GM19023 (cell line): Measurements from ENCODE around the gene CREB5.
"Not testable (repeated sequence)": the region's sequence is repeated elsewhere in the genome, so short reads cannot be mapped to it uniquely, and the experiment has no call there.

Experiments used
- ATAC-seq: cut with Tn5 transposase; IDR thresholded peaks from one replicate; pipeline ENCODE4 v1.9.1; 2021; ENCODE audit warnings: mild to moderate bottlenecking, moderate library complexity; ENCODE audit not compliant: unreplicated experiment

Gene CREB5

DNA sequence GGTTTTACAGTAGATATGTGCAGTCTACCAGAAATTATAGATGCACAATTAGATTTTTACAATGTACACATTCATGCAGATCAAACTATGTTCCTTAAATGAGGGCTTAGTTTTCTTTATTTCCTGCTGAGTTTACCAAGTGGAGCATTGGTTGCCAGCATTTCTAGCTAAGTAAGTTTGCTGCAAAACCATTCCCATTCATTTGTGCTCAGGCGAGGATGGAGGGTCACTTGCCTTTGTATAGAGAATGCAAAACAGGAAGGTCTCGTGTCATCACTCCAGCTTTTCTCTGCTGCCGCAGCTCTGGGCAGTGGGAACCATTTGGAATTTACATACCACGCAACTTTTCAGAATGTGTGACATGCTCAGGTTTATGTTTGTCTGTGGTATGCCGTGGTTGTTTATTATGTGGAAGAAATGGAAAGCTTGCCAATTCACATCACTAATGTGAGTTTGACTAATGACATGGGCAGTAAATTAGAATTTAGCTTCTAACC lies 347.2 kb downstream of the CREB5 start:
- no peak for ATAC-seq

DNA sequence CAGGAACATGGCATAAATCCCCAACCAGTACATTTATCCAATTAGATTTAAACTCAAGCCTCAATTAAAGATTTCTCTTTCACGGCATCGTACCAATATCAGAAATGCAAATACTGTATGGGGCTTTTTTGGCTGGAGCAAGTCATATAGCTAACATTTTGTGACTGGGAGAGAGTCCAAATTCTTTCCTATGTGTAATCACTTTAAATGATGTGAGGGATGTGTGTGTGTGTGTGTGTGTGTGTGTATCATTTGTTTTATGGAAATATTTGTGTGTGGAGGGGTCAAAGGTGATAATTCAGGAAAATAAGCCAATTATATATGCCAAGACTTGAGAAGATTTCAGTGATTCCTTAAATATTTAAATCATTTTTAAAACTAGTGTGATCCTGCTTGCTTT lies 349.2 kb downstream of the CREB5 start:
- ATAC-seq = no peak

DNA sequence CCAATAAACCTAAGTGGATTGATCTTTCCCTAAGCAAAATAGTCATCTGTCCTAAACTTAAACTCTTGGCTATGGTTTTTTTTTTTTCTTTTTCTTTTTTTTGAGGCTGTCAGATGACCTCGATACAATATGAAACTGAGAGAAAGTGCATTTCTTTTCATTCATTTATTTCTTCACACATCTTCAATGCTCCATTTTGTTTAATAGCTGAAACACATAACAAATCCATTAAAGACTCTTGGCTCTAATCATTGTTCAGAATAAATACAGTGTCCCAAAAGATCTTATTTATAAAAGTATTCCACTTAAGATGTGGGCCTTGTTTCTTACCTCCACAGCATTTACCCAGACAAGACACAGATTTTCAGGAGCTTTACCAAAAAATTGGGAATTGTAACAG lies 350.3 kb downstream of the CREB5 start:
- ATAC-seq = no peak

DNA sequence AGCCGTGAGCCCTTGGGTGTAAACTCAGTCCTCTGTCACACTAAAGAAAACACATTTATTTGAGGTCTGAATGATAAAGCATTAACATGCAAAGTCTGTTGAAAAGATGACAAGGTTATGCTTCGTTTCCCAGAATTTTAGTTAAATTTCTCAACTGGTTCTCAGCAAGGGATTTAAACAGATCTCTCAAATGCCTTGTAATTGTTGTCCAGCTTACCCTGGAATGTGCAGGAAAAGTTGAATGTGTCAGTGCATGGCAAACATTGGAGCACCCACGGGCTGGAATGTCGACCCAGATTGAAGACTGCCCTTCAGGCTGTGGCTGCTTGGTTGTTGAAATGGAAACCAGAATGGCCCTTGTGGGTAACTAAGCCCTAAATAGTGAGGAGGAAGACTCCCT lies 354.0 kb downstream of the CREB5 start:
- no peak for ATAC-seq

DNA sequence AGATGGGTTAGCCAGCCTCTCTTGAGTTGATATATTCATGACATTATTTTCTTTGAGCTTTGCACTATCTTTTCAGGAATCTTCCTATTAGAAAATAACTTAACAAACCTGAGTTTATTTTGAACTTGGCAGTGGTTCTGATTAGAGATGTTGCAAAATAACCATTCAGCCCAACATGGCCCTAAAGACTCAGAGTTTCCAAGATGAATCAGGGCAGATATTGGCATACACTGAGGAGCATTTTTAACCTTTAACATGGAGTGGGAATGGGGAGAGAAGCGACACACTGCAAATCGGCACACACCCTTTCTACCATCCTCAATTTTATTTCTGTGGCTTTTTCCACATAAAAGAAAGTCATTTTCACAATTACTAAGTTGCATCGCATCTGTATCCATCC lies 355.0 kb downstream of the CREB5 start:
- ATAC-seq = no peak

DNA sequence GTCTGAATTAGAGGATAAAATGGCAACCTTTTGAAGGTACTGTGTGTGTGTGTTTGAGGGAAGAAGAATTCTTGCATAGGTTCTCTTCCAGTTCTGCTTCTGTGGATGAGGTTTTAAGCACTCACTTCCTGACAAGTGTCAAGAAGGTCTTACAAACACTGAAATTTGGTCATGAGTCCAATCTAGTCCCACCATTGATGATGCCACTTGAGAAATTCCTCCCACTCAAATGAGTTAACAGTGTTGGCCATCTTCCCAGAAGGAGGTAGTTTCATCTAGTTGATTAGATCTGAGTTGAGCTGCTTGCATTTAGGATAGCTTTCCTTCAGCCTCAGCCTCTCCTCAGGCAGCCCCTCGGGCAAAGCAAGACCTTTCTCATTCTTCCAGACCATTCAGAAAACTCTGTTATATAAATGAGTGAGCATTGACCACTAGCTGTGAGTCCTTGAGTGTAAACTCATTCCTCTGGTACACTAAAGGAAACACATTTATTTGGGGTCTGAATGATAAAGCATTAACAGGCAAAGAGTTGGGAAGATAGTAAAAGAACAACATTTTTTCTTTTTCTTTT lies 356.3 kb downstream of the CREB5 start:
- no peak for ATAC-seq

DNA sequence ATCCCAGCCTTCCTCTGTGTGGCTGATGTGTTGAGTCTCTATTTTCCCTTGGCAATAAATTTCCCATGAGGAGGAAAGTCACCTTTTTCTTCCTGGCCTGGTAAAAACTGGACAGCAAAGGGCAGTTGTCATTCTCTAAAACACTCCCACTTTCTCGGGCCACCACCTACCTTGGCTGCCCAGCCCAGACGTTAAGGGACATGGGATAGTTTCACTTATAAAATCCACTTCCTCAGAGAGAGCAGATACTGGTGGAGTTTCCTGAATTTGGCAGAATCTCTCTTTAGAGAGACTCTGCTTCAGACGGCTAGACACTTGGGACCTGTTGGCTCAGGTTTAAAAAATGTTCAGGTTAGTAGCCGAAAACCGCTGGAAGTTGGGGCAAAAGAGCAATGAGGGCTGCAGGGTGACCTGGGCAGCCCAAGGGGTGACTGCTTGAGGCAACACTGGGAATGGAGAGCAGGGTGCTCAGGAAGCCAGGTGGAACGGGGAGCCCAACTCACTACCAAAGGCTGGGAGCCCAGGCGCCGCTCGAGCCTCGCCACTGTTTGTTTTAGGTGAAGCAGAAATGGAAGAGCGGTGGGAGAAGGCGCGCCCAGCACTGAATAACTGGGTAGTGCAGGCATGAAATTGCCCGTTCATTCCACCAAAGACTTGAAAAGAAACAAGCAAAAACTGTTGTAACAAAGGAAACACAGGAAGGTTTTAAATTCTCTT lies 359.7 kb downstream of the CREB5 start:
- ATAC-seq = no peak

DNA sequence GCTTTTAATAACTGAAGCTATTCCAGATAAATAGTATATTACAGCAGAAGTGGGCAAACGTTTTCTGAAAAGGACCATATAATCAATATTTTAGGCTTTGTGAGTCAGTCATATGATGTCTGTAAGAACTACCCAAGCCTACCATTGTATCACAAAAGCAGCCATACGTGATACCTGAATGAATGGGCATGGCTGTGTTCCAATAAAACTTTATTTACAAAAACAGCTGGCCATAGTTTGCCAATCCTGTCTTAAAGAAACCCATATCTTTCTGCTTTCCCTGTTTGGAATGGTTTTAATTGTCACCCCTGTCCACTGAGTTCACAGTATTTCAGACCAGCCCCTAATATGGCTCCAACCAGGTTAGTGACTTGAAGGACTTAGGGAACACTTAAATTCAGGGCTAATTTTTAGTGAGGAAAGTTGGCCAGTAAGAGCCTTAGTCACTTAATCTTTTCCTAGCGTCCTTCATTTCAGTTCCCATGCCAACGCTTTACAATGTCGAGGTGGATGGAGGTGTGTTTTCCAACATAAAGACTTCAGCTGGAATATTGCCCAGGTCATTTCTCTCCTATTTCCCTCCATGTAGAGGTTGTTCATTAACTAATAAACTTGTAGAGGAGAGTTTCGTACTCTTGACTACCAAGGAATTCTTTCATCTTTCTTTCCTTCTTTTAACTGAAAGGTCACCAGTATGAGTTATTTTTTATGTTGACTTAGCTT lies 361.3 kb downstream of the CREB5 start:
- ATAC-seq = no peak

DNA sequence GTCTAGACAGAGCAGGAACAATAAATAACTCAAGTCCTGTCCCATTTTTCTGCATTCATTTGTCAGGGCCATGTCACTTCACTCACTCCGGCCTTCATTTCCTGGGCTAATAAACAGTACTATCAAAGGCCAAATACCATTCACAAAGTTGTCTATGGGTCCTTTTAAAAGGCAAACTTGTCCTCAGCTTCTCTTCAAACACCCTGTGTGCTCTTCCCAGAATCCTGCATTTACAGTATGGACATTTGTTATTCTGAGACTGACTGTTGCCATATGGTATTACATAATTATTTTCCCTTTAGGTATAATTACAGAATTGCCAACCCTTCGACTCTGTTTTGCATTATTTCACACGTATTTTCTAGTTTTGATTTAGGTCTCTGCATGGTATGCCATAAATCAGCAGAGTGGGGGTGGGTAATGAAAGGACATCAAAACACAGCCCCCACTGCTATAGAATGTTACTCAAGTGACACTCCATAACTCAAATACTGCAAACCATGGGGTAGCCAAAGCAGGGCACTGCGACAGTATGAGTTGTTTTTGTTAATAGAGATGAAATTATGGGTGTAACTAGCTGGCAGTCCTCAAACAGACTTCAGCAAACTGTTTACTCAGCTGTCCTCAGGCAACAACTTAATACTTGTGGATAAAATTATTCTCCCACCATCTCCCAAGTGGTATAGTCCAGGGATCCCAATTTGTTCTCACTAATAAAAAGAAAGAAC lies 362.1 kb downstream of the CREB5 start:
- ATAC-seq = no peak

DNA sequence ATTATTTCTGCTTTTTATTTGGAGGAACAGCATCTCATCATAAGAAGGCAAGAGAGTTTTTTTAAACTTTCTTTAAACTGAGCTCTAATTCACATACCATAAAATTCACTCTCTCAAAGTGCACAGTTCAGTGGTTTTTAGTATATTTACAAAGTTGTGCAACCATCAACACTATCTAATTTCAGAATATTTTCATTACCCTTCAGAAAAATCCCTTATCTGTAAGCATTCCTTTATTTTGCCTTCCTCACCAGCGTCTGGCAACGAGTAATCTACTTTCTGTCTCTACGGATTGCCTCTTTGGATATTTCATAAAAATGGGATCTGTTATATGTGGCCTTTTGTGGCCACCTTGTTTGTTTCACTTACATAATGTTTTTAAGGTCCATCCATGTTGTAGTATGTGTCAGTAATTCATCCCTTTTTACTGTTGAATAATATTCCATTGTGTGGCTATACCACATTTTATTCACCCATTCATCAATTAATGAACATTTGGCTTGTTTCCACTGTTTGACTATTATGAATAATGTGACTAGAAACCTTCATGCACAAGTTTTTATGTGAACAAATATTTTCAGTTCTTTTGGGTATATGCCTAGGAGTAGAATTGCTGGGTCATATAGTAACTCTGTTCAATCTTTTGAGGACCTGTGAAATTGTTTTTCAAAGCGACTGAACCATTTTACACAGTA lies 364.3 kb downstream of the CREB5 start:
- no peak for ATAC-seq

DNA sequence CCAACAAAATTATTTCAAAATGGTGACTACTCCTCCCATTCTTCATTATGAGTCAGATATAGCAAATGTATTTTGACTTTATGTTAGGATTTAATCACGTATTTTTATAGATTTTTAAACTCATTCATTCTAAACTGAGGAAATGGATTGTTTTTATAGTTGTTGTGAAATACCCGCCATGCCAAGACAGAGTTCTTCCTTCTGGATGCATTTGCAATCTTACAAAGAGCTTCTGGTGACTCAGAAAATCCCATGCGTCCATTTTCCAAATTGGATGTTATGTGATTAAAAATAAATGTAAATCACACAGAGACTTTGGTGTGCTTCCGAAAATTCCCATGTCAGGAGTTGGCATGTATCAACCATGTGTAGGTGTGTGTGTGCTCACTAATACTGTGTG lies 366.5 kb downstream of the CREB5 start:
- ATAC-seq = no peak

DNA sequence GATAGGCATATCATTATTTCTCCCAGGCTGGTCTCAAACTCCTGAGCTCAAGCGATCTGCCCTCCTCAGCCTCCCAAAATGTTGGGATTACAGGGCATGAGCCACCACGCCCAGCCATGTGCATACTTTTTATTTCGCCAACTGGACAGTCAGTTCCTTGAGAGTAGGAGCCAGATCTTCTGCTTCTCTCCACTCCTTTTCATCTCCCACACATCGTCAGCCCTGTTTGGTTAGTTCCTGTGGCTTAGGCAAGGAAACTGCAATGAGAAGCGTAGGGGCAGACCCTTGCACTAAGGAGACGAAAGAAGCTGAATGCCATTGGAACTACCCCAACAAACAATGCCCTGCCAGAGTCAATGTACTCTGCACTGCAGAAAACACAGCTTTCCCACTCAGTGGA lies 367.6 kb downstream of the CREB5 start:
- ATAC-seq = no peak

DNA sequence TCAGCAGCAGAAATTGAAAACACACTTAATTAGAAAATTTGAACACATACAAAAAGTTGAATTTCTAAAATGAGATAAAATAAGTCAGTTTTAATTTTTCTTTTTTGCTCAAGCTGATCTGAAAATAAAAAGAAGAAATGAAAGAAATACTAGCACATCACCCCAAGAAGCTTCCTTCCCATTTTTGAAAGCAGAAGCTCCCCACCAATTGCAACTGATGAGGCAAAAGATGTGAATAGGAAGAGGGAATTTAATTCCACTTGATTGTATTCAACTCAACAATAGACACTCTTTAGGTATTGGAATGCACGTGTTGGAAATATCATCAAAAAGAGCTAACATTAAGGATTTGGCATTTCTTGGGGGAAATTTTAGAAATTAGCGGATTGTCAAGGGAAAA lies 370.0 kb downstream of the CREB5 start:
- ATAC-seq = no peak

DNA sequence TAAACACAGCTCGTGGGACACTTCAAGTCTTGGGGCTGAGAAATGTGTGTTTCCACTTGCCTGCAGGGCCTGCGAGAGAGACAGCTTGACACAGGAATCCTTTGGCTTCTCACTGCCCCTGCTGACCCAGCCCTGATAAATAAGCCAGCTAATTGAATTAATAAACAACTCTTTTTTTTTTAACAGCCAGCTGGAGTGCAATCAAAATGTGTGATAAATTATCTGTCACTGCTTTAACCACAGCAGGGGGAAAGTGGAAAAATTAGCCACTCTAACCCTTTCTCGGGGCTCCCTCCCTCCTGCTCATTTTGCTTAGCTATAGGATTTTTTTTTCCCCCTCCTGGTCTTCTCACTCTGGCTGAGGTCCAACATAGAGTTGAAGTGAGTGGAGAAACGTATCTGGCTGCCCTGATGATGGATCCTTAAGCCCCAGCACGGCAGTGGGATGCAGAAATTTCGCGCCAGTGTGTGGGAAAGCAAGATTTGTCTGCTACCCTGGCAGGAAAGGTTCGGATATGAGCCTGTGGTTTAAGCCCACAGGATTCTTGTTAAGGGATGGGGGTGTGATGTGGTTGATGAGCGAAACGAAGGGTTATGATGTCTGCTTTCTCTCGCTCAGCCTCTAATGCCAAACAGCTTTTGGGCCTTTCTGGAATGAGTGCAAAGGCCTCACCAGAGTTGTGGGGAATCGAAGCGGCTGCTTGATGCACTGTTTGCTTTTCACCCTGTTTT lies 372.0 kb downstream of the CREB5 start:
- ATAC-seq = no peak

DNA sequence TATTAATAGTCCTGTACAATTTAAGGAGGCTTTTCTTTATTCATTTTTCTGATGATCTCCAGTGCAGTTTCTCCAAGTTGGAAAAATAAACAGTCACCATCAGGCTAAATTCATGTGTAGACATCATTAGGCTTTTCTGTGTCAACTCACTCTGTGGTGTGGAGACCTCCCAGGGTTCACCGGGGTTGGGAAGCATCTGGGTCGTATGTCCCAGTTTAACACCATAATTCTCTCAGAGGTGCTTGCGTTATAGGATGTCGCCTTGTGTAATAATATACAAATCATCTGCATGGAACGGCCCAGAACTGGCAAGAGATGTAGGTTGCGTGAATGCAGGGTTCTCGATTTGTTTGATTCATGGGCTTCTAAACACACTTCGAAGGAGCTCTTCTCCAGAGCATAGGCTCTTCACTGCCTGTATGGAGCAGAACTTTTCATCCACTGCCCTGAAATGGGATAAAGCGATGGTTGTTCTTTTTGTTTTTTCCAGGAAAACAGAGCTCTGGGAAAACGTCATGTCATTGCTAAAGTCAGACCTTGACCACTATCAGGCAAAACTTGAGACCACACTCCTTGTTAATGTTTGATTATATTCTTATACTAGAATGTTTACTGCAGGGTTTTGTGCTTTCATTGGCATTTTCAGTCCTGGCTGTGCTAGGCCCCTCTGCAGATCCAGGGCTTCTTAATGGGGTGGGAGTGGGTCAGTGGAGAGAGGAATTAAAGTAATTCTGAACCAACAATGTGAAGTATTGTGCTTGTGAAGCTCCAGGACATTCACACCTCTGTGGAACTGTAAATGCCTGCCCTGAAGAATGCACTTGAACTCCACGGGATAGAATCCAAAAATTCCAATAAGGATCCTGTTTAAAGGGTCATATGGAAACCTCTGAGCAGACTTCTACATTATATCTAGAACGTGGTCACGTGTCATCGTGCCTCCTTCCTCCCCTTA lies 373.0 kb downstream of the CREB5 start:
- ATAC-seq = no peak

DNA sequence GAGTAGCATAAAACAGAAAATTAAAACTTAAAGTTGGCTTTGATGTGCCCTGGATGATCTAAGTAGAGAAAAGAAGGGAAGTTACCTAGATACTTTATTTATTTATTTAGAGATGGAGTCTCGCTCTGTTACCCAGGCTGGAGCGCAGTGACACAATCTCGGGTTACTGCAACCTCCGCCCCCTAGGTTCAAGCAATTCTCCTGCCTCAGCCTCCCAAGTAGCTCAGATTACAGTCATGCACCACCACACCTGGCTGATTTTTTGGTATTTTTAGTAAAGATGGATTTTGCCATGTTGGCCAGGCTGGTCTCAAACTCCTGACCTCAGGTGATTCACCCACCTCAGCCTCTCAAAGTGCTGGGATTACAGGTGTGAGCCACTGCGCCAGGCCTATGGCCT lies 373.8 kb downstream of the CREB5 start:
- ATAC-seq = not testable (repeated sequence)

DNA sequence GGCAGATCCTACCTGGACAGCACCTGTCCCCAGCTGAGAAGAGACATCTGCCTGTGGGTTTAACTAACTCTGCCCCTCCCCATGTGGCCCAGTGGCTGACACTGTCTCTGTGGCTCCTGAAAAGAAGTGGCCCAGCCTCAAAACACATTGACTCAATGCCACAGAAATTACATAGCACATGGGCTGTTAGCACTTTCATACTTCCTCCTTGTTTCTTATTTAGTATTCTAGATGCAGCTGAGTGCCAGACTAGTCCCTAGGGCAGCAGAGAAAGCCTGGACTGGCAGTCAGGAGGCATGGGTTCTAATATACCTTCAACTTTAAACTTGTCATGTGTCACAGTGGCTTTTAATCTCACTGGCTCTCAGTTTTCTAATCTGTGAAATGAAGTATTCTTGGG lies 374.8 kb downstream of the CREB5 start:
- ATAC-seq = no peak

DNA sequence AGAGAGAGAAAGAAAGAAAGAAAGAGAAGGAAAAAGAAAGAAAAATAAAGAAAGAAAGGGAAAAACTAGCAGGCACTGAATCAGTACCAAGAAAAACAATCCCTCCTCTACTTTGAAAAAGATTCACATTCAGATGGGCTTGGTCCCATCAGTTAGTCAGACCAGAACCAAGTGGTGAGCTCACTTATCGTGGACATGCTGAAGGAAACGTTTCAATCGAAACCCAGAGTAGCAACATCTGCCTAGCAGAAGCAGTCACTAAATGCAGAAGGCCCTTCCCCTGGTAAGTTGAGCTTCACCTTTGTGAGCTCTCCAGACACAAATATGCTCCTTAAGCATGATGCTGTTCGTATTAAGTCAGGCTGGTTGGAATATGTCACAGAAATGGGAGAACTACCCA lies 378.1 kb downstream of the CREB5 start:
- no peak for ATAC-seq

DNA sequence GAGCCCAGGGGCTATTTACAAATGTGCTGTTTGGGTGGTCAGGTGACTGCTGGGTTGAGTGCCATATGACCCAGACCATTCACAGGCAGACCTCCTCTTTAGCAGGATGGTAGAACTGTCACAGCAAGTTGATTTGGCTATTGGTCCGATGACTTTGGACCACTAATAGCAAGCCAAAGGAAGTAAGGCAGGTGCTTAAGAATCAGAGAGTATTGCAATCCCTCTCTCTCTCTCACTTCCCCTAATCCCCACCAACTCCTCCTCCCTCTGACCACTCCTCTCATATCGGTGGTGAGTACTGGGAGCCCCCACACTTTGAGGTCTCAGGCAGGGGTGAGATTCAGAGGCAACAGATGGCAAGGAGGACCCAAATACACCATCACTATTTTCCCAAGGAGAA lies 380.5 kb downstream of the CREB5 start:
- no peak for ATAC-seq
